Myometrial cell (primary cell): ENCODE measurements around the gene VAMP2. TPM values are rescaled to one million over a fixed set of nuclear protein-coding genes. Genes with fewer than 3 reads are reported as not detected.

Experiments used
- total RNA-seq: library from RNA; depleted of rRNA; stranded (reverse); fragments of >200 nt; gene quantifications from 2 replicates; pipeline ENCODE4 v1.2.3, GENCODE V29; 2015

The VAMP2 gene
- 4.0 and 6.2 TPM in 2 replicates for total RNA-seq

DNA sequence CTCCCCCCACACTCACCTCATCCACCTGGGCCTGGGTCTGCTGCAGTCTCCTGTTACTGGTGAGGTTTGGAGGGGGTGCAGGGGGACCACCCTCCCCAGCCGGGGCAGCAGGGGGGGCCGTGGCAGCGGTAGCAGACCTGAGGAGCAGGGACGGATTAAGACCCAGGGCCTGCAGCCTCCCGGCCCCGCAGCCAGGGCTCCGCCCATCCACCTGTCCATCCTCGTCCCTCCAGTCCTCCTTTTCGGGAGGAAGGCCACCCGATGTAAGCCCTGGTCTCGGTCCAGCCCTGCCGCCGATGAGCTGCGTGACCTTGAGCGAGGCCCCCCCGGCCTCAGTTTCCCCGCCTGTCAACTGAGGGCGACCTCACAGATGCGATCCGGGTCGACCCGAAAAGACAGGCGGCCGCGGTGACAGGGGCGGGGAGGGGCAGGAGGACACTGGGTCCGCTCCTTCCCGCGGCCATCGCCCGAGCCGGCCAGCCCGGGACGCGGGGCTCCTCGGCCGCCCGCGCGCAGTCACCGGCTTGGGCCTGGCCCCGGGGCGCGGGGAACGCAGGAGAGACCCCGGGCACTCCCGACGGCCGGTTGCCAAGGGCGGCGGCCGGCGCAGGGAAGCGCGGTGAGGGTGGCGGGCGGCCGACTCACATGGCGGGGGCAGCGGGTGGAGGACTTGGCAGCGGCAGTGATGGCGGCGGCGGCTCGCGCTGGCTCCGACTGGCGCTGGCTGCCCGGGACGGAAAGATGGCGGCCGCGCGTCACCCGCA, at the start of gene VAMP2:
TSS of gene VAMP2 (minus strand) at position 716 of the 764 bp plus-strand sequence. CDS start at position 647, 69 bp downstream.

GRCh38 chr17:8209907-8210760, 47.4 kb upstream of the VAMP2 start, which contains the start of gene AURKB:
Gene AURKB, minus strand, starts transcription at chr17:8210575. Its CDS starts 351 bp downstream, at chr17:8210224.

DNA sequence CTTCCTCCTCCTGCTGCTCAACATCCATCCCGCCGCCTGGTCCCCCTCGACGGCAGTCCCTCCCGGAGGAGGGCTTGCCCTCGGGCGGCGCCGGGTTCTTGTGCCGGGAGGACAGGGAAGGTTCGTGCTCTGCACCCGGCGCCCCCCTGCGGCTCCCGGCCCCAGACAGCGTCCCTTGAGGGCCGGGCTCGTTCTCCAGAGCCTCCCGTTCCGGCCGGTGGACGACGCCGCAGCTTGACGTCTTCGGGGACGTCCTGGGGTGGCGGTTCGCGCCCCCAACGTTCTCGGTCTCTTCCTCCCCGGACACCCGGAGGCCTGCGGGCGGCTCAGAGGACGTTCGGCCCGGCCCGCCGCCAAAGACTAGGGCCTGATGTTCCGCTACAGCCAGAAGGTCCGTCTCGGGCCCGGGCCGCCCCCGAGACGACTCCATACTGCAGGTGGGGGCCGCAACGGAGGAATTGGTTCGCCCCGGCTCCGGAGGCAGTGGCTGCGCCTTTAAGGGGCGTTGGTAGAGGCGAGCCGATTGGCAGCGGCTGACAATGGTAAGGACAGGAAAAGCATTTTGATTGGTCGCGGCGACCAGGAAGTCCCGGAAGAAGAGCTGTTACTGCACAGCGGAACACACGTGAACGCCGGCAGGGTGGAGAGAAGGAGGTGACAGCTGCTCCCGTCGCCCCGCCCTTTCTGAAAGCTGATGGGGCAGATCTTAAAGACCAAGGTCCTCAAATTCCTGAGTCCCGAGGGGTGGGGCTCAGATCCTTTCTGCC, 27.1 kb upstream of the VAMP2 start, which contains the start of gene BORCS6:
TSS of gene BORCS6 (minus strand) at position 470 of the 767 bp plus-strand sequence. CDS start at position 430, 40 bp downstream.

DNA sequence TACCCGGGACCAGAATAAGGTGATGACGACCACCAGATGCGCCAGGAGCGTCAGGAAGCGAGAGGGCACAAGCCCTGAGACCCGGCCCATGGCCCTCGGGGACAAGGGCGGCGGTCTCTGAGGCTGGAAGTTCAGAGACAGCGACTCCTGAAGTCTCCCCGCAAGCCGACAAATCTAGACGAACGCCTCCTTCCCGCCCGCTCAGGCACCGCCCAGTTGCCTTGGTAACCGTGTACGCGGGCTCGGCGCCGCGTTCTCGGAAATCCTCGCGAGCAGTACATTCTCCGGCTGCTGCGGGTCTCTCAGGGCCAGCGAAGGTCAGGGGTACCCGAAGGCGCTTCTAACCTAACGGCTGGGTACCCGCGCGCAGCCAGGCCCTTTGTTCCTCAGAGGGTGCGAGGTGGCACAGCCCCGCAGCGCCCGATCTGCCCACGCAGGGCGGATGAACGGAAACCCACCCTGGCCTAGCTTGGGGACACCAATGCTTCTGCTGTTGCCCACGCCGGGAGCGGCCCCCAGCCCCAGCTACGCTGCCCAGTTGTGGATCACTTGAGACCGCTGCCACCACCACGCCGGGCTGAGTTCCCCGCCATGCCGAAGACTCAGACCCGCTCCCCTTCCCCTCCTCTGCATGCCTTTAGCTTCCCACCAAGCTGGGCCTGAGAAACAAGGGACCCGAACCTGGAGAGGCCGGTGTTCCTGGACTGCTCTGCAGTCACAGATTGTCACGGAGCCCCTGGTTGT, 13.6 kb upstream of the VAMP2 start, which contains the start of gene TMEM107:
TSS of gene TMEM107 (minus strand) at position 184 of the 744 bp plus-strand sequence. CDS start at position 90, 94 bp downstream.

DNA sequence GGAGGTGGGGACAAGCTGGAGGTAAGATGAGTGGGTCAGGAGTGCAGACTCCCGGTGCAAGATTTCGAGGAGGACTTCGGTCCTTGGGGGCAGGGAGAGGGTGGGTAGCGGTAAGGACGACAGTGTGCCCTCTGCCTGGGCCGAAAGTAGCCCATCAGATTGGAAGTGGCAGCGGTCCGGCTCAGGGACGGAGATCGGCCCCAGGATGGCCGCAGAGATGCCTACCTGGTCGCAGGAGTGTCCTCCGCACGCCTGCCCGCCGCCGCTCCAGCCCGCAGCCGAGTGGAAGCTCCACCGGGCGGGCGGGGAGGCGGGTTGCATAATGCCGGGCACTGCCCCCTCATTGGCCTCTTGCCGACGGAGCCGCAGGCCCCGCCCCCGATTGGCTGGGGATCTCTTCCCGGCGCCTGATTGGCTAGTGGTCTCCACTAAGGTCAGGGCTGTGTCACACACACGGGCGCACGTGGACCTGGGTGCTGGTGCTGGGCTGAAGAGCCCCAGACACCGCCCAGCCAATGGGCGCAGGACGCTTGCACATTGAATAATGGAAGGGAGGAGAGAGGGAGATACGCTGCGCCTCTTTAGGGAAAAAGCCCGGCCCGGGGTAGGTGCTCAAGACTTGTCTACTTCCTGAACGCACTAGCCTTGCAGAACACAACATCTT, 10.5 kb downstream of the VAMP2 start, which contains the start of gene PER1:
TSS of gene PER1 (minus strand) at position 293 of the 664 bp plus-strand sequence. CDS start 1,698 bp downstream, outside the sequence.

DNA sequence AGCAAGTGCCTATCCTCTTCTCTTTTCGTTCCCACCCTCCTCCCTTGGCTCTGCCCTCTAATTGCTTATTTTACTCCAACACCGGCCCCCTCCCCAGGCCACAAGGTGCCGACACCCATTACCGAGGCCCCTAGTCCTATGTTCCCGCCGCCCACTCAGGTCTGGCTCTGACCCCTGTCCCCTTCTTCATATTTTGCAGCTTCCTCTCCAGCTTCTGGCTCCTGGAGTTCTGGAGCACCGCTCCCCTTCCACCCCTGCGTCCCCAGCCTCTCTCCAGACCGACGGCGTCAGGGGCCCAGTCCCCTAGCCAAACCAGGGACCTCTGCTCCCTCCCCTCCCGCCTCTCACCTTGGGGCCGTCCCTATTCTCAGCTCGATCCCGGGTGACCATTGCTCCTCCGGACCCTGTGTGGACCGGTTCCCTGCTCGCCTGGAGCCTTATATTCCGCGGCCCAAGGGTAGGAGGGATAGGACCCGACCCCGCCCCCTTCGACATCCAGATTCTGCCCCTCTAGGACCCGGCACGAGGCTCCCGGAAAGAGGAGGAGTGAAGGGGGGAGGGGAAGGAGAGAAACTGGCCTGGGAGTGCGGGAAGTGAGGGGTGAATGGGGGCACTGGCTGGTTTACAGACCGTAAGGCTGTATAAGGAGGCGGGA, 38.9 kb downstream of the VAMP2 start, which contains the start of gene HES7:
TSS of gene HES7 (minus strand) at position 412 of the 655 bp plus-strand sequence. CDS start at position 390, 22 bp downstream.

GRCh38 chr17:8117980-8118768, 44.6 kb downstream of the VAMP2 start, which contains the start of gene ALOXE3:
Gene ALOXE3, minus strand, starts transcription at chr17:8118514. Its CDS starts 524 bp downstream, at chr17:8117990.

Other genes starting within 250 kb of the VAMP2 start
- 3.5 and 29.2 TPM in 2 replicates for gene RNF227, start 246.7 kb downstream of the VAMP2 start, total RNA-seq
- gene KCNAB3, start 233.1 kb downstream of the VAMP2 start, total RNA-seq = 0.58 and 1.2 TPM in 2 replicates
- gene TRAPPC1, start 231.0 kb downstream of the VAMP2 start, total RNA-seq = 68.6 and 81.5 TPM in 2 replicates
- gene CNTROB, start 230.7 kb downstream of the VAMP2 start, total RNA-seq = 30.3 and 35.7 TPM in 2 replicates
- gene GUCY2D, start 160.3 kb downstream of the VAMP2 start, total RNA-seq = 0.89 and 1.4 TPM in 2 replicates
- gene ALOX15B, start 123.9 kb downstream of the VAMP2 start, total RNA-seq = 0.18 and 0.29 TPM in 2 replicates
- gene ALOX12B, start 75.2 kb downstream of the VAMP2 start, total RNA-seq = not detected in 2 replicates
- gene ALOXE3, start 44.4 kb downstream of the VAMP2 start, total RNA-seq = 0.29 TPM in 1 of 2 replicates, not detected in the other
- gene HES7, start 38.8 kb downstream of the VAMP2 start, total RNA-seq = 2.0 TPM in 1 of 2 replicates, not detected in the other
- gene PER1, start 10.5 kb downstream of the VAMP2 start, total RNA-seq = 30.0 and 52.5 TPM in 2 replicates
- gene TMEM107, start 13.4 kb upstream of the VAMP2 start, total RNA-seq = 45.3 and 62.9 TPM in 2 replicates
- 12.1 and 16.7 TPM in 2 replicates for gene BORCS6, start 27.2 kb upstream of the VAMP2 start, total RNA-seq
- 48.0 and 50.5 TPM in 2 replicates for gene AURKB, start 47.6 kb upstream of the VAMP2 start, total RNA-seq
- 2.3 and 4.0 TPM in 2 replicates for gene CTC1, start 85.1 kb upstream of the VAMP2 start, total RNA-seq
- gene PFAS, start 86.3 kb upstream of the VAMP2 start, total RNA-seq = 45.9 and 77.3 TPM in 2 replicates
- gene RANGRF, start 125.7 kb upstream of the VAMP2 start, total RNA-seq = 26.8 and 42.9 TPM in 2 replicates
- 3.0 and 13.5 TPM in 2 replicates for gene SLC25A35, start 132.5 kb upstream of the VAMP2 start, total RNA-seq
- gene ARHGEF15, start 147.3 kb upstream of the VAMP2 start, total RNA-seq = not detected in 2 replicates
- gene ODF4, start 176.9 kb upstream of the VAMP2 start, total RNA-seq = not detected in 2 replicates
- 2,942 and 3,085 TPM in 2 replicates for gene RPL26, start 220.2 kb upstream of the VAMP2 start, total RNA-seq
- gene RNF222, start 234.9 kb upstream of the VAMP2 start, total RNA-seq = not detected in 2 replicates